Iris pigment epithelial cell (primary cell): ENCODE measurements around the gene ZBTB33.

Experiments used
- DNase-seq: peaks from one replicate; pipeline ENCODE4 v3.0.0-alpha.2; 2011; ENCODE audit warnings: low read depth

ZBTB33 gene

DNA sequence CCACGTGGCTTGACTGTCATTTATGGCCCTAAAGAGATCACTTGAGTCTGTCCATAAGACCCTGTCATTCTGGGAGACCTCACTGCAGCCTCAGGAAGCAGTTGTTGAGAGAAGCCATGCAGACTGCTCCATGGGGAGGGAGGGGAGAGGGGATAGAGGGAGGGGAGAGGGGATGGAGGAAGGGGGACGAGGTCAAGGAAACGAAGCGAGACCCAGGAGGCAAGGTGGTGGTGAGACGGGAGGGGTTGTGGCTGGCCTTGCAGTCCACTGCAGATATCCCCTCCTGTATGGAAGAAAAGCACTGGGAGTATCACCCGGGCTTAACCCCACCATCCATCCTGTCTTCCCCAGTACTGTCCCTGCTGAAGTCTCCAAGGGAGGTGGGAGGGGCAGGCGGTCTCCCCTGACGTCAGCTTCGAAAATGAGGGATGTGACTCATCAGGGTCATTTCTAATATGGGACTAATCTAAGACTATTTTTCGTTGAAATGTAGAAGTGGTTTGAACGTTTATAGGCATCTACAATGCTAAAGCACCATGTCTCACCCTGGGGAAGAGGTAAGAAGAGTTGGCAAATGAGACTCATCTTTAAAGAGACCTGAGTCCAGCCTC, 55.0 kb downstream of the ZBTB33 start:
- DNase-seq: no peak

DNA sequence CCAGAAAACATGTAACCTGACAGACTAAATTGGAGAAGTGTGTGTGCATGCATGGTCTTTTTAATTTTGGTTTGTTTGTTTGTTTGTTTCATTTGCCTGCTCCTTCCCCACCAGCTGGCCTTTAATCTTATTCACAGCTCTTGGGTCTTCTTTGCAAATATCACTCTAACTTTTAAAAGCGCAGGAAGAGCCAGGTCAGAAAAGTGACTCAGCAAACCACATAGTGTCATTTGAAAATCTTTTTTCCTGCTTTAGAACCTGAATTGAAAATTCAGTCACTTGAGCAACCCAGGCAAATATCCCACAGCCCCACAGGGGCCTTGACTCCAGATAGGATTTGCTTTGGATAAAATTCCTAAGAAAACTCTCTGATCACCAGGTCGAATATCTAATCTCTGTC, 56.0 kb downstream of the ZBTB33 start:
- no peak for DNase-seq
